Measurements from ENCODE around the gene RFK.
"Not testable (repeated sequence)": the region's sequence is repeated elsewhere in the genome, so short reads cannot be mapped to it uniquely, and the experiment has no call there.

The RFK gene

DNA sequence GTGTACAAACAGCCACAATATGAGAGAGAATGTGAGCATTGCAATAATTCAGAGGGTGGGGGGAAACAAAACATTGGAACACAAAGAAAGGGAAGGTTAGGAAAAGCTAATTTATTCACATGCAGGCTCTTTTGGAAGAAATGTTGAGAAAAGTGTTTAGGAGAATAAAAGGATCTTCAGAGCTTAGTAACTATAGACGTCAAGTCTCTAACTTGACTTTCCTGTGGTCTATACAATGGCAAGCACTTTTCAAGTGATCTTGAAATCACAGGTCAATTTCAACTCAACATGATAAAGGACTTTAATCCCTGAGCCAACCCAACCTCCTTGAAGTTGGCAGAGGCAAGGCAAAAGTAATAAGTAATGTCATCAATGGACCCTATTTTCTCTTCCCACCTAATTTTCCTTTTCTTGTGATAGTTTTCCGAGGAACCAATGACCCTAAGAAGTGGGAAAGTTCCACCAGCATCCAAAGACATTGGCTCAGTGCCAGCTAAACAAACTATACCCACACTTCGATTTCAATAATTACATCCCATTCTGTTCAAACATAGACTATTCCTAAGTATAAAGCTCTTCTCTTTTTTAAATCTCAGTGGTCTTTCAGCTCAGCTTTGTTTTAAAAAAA is 23.7 kb downstream of the RFK start:
- DNase-seq (ENCODE audit: low spot score) = no peak

DNA sequence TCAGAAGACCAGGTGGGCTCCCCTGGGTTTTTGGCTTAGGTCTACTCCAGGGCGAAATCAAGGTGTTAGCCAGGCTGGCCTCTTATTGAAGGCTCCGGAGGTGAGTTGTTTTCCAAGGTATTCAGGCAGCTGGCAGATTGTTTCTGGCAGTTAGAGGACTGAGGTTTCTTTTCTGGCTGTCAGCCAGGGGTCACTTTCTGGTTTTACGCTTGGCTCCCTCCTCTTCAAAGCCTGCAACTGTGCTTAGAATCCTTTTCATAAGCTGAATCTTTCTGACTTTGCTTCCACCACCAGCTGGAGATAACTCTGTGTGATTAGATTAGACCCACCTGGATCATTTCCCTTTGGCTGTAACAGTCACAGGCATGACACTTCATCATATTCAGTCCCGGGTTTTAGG is 24.6 kb downstream of the RFK start:
- no peak for DNase-seq (ENCODE audit: low spot score)

DNA sequence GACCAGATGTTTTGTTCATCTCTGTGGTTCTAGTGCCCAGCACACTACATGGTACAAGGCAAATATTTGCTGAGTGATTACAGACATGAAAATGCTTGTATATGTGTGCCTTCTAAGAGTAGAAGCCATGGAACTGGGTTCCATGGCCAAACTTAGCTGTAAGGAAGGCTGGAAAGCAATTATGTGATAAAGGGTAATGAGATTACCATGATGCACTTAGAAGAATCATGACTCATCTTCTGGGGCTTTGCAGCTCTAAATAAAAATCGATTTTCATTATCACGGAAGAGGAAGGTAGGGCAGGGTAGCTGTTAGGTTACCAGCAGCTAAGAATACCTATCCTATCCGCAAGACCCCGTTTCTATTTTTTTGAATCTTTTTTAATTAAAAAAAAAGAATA is 28.0 kb downstream of the RFK start:
- DNase-seq (ENCODE audit: low spot score) = no peak

DNA sequence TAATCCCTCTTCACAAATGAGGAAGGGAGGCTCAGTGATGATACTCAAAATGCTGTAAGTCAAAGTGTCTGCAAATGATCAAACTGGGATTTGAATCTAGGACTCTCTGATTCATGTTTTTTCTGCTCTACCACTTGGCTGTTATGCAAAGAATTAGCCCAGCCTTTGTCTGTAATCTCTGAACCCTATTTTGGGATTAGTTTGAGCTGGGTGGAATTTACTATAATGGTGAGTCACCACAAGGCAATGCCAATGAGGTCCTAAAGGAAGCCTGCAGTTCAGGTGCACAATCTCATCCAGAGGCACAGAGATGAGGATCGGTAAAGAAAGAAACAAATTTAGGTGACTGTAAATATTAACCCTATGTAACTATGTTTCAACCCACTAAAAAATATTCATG is 29.2 kb downstream of the RFK start:
- no peak for DNase-seq (ENCODE audit: low spot score)

DNA sequence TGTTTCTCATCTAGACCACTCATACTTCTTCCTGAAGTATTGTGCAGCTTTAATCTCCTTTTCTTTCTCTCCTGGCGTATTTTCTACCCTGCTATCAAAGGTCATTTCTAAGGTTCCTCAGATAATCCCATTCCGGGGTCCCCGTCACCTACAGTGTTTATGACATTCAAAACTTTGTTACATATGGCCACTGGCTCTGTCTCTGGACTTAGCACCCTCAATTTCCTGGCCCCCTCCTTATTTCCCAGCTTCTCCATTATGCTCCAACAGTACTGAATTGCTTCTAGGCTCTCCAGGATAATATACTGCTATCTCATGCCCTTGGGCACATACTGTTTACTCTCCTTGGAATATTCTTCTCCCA is 31.2 kb downstream of the RFK start:
- no peak for DNase-seq (ENCODE audit: low spot score)

DNA sequence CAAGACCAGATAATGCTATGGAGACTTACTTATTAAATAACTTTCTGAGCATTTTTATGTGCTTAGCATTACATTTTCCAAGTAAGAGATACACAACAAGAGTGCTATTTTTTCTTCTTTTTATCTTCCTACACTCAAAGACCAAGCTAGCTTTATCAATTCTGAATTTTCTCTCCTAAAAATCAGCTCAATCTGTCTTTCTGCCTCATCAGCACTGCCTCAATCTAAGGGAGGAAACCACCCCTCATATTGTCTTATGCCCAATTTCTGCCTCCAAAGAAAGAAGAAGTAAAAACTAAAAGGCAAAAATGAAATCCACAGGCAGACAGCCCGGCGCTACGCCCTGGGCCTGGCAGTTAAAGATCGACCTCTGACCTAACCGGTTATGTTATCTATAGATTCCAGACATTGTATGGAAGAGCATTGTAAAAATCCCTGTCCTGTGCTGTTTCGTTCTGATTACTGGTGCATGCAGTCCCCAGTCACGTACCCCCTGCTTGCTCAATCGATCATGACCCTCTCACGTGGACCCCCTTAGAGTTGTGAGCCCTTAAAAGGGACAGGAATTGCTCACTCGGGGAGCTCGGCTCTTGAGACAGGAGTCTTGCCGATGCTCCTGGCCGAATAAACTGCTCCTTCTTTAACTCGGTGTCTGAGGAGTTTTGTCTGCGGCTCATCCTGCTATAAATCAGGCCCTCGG is 31.7 kb downstream of the RFK start:
- DNase-seq (ENCODE audit: low spot score) = not testable (repeated sequence)

DNA sequence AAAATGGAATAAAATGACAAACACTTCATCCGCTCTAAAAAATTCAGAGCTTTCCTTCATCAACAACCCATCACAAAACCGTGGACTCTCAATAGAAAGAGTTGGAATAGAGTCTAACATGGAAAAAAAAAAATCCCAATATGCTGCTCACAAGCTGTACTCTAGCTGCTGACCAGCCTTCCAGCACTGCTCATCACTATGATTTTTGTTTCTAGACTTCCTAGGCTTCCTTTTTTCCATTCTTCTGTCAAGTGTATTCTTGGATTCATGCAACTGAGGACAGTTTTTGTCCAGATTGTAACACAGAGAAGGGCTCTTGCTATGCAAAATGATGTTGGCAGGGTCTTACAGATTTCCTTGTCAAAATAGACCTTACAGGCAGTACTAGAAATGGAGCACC is 34.5 kb downstream of the RFK start:
- DNase-seq (ENCODE audit: low spot score) = no peak

DNA sequence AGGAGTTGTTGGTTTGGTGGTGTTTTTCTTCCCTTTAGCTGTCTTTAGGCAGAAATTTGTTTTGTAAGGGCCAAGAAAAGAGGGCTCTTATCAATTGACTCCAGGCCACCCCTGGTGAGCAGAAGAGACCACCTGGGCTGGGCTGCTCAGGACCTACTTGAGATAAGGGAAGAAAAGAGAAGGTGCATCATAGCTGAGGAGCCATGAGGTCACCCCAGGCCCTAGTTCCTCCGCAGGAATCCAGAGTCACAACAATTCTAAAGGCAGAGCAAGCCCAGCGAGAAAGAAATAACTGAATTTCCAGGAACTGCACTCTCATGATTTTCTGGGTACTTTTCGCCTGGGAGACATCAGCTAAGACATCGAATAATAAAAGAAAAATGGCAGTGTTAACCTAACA is 34.9 kb downstream of the RFK start:
- DNase-seq (ENCODE audit: low spot score) = no peak

DNA sequence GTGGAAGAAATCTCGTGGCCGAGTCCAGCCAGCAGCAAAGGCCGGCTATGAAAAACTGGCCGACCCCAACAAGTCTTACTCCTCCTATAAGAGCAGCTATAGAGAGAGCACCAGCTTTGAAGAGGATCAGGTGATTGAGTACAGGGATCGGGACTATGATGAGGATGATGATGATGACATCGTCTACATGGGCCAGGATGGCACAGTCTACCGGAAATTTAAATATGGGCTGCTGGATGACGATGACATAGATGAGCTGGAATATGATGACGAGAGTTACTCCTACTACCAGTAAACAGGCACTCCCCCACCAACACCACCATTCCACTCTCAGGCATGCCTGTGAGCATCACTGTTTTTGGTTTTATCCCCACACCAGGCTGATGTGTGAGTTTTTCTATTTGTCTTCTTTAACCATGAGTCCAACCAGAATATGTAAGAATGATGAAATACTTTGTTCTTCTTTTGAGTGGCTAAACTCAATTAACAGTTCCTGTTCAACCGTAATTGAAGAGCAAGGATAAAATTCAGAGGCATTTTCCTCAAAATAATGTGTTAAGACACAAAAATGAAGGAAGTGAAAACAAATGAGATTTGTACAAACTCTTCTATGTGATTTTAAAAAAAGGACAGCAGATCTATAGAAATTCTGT is 35.5 kb downstream of the RFK start:
- no peak for DNase-seq (ENCODE audit: low spot score)

DNA sequence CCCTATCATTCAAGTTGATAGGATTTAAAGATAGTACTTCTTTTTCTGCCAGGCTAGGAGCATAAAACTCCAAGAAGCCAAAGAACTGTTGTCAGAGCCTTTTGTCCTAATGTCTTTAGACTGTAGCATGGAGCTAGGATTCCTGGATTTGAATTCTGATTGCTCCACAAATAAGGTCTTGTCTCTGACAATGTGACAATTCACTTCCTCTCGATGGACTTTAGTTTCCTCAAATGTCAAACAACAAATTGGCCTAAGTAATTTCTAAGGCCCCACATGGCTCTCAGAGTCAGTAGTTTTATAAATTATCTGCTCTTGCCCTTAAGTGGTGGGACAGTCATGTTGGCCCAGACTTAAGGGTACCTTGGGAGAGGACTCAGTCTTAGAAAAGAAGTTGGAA is 36.7 kb downstream of the RFK start:
- DNase-seq (ENCODE audit: low spot score) = no peak

DNA sequence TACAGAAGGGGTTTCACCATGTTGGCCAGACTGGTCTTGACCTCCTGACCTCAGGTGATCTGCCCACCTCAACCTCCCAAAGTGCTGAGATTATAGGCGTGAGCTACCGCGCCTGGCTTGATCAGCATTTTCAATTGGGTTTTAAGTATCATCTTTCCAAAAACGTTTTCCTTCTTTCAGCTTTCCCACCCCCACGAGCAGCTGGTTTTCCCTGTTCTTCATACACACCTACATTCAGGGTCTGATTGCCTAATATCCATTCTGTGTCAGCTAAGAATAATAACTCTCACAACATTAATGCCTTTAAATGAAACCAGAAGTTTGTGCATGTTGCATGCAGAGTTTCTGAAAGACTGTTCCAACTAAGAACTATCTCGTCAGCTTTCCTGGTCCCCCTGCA is 38.3 kb downstream of the RFK start:
- DNase-seq (ENCODE audit: low spot score) = no peak

DNA sequence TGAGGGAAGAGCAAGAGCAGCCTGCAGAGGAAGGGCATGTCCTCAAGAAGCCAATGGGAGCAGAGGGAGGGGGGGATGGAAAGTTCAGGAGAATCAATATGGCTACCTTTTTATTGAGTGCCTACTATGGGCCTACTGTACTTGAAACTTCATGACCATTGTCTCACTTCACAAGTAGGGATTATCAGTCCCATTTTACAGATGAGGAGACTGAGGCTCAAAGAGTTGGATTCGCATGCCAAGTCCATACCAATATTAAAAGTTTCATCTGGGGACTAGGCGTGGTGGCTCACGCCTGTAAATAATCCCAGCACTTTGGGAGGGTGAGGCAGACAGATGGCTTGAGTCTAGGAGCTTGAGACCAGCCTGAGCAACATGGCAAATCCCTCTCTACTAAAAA is 40.0 kb downstream of the RFK start:
- no peak for DNase-seq (ENCODE audit: low spot score)

DNA sequence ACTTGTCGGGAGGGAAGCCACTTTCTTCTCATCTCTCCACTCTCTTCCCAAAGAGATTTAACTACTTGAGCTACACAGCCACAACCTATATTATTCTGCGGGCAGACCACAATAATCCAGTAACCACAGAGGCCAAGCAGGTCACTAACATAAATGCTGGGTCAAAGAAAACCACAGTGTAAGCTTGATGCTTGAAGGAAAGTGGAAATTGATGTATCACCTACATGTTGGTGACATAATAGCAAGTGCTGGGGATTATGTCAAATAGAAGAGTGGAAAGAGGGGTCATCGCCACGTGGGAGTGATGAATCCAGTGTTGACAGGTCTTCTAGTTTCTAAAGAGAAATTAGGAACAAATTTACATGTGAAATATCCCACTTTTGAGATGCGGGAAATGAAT is 40.9 kb downstream of the RFK start:
- DNase-seq (ENCODE audit: low spot score) = no peak

DNA sequence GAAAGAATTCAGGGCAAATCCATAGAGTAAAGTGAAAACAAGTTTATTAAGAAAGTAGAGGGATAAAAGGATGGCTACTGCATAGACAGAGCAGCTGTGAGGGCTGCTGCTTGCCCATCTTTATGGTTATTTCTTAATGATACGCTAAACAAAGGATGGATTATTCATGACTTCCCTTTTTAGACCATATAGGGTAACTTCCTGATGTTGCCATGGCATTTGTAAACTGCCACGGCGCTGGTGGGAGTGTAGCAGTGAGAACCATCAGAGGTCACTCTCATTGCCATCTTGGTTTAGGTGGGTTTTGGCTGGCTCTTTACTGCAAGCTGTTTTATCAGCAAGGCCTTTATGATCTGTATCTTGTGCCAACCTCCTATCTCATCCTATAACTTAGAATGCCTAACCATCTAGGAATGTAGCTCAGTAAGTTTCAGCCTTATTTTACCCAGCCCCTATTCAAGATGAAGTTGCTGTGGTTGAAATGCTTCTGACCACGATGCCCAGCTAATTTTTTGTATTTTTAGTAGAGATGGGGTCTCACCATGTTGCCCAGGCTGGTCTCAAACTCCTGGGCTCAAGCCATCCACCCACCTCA is 42.1 kb downstream of the RFK start:
- no peak for DNase-seq (ENCODE audit: low spot score)

DNA sequence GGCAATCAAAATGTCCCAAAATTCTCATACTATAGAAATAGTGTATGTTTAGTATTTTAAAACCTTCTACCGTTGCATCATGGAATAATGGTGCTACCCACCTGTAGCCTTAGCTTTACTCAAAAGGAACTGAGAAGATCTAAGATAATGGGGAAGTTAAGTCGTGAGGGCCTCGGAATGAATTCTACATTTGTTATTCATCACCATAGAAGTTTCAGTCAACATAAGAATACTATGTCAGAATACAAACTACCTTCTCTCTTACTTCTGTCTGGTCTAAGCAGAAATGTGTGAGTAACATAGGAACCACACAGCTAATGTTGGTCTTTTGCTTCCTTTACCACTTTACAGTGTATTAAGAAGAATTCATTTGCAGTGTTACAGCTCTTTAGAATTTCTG is 43.2 kb downstream of the RFK start:
- no peak for DNase-seq (ENCODE audit: low spot score)

DNA sequence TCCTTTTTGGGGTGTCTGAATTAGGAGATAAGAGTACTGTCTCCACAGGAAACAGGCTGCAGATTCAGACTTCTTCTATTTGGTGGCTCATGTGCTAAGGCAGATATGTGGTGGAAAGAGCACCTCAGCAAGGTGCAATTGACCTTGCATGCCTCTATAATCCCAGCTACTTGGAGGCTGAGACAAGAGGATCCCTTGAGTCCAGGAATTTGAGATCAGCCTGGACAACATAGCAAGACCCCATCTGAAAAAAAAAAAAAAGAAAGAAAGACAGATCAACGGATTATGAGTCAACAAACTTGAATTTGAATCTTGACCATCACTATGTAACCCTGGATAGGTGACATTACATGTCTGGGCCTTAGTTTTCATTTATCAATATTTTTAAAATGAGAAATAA is 44.4 kb downstream of the RFK start:
- no peak for DNase-seq (ENCODE audit: low spot score)

DNA sequence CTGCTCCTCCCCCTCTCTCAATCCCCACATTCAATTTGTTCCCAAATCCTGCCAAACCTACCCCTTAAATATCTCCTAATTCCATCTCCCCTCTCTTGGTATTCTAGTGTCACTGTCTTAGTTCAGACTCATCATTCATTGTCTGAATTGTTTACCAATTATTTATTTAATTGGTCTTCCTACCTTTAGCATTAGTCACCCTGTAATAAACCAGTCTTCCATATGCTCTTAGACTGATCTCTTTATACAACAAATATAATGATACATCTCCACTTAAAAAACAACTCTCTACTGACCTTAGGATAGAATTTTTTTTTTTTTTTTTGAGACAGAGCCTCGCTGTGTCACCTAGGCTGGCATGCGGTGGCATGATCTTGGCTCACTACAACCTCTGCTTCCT is 51.4 kb downstream of the RFK start:
- DNase-seq (ENCODE audit: low spot score) = no peak

DNA sequence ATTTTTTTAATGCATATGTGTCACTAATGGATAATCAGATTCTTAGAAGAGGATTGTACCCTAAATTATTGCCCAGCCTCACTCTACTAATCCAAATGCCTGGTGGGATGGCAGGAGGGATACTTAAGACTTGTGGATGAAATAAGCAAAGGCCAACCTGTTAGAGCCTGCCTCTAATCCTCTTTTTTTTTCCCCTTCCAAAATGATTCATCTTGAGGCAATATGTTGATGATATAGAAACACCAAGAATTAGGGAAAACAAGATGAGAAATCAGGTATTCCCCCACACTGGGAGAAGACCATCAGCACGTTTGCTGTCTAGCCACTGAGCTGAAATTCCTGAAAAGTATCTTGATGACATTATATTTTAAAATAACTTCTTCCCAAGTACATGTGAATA is 52.0 kb downstream of the RFK start:
- no peak for DNase-seq (ENCODE audit: low spot score)

DNA sequence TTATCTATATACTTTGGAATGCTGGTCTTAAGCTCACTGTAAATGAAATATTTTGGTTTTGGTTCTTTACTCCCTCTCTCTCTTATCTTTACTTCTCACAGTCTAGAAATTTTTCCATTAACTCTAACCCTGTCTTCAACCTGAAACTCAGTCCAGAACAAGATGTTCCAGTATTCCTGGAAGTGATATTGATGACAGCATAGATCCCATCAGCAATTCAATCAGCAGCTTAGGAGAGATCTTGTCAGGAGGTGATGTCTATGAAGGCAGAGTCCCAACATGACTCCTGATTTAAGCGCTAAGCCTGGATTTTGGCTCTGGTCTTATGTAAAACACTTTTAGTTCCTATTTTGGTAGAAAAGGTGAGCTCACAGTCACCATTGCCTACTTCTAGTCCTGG is 52.6 kb downstream of the RFK start:
- no peak for DNase-seq (ENCODE audit: low spot score)

DNA sequence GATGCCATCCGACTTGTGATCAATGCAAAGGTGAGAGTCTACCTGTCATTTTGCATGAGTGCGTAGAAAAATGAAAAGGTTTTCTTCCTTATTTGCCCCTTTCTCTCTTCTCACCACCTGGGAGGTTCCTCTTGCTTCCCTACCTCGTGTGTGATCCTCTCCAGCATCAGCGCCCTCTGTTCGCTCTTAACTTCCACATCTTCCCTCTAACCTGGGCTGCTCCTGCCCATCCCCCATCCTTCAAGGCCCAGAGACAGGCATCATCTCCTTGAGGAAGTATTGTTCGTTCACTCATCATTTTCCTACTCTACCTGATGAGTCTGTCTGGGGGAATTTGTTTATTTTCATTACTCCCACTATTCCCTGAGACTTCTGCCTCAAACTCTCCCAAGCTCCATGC is 55.8 kb downstream of the RFK start:
- DNase-seq (ENCODE audit: low spot score) = no peak

DNA sequence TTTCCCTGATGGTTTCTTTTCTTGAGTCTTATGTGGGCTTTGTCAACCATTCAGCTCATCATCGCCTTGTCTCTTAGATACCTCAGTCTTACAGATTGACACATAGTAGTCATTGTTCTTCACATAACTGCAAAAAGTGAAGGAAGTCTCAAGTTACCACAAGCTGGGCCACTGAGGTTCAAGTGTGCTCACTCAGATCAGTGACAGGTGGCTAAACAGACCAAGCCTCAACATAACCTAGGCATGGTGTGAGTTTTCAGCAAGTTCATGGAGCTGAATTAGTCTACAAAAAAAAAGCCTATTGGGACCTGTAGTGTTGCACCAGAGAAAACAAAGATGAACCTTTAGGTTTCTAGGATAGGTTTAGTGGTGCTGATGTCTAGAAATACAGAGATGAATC is 58.2 kb downstream of the RFK start:
- no peak for DNase-seq (ENCODE audit: low spot score)

All from Ammon's horn (tissue), 1 donor.